Left ventricle myocardium inferior (tissue), 1 donor: ENCODE measurements around the gene ITIH1. TPM values are rescaled to one million over a fixed set of nuclear protein-coding genes. Genes with fewer than 3 reads are reported as not detected.
A peak's percentile ranks its signal among the peaks of the same experiment; 100 is the strongest.

ENCODE experiments used
- DNase-seq: peaks from one replicate; pipeline ENCODE4 v3.0.0-alpha.2; 2020
- H3K27ac ChIP-seq: fragments of 200-600 bp; replicated peaks from 2 replicates; pipeline ENCODE4 v1.8.0; 2021
- H3K27me3 ChIP-seq: fragments of 200-600 bp; 2 replicates; pipeline ENCODE4 v1.8.0; 2021; ENCODE audit warnings: low read depth
- H3K36me3 ChIP-seq: fragments of 200-600 bp; 2 replicates; pipeline ENCODE4 v1.8.0; 2021
- H3K4me1 ChIP-seq: fragments of 200-600 bp; 2 replicates; pipeline ENCODE4 v1.8.0; 2021
- H3K4me3 ChIP-seq: fragments of 200-600 bp; 2 replicates; pipeline ENCODE4 v1.8.0; 2021; ENCODE audit warnings: mild to moderate bottlenecking, moderate library complexity
- H3K9me3 ChIP-seq: fragments of 200-600 bp; replicated peaks from 2 replicates; pipeline ENCODE4 v1.8.0; 2021
- intact Hi-C: fragments of 100-400 bp; cut with micrococcal nuclease; formaldehyde crosslinking; loops from one replicate; pipeline ENCODE4 v1.11.0; 2022
- total RNA-seq: library from RNA; stranded (reverse); fragmentation: NEBNext Ultra II Directional; extraction: Animal tissue kit (Norgen Biotek cat#: 25700); gene quantifications from one replicate; pipeline ENCODE4 v1.2.1, GENCODE V29; 2021
- TF ChIP-seq, protein P1 (sequence below): fragments of 200-600 bp; IDR thresholded peaks from 2 replicates; pipeline ENCODE4 v1.8.0; 2021; ENCODE audit warnings: antibody characterized with exemption, mild to moderate bottlenecking, borderline replicate concordance
- donor health status: DM: no; HTN: yes; CAD: no; lungs with severe emphysema.

The ITIH1 gene
- total RNA-seq, 1 donor from 2014 or later: not detected

- TF ChIP-seq, protein P1, sequence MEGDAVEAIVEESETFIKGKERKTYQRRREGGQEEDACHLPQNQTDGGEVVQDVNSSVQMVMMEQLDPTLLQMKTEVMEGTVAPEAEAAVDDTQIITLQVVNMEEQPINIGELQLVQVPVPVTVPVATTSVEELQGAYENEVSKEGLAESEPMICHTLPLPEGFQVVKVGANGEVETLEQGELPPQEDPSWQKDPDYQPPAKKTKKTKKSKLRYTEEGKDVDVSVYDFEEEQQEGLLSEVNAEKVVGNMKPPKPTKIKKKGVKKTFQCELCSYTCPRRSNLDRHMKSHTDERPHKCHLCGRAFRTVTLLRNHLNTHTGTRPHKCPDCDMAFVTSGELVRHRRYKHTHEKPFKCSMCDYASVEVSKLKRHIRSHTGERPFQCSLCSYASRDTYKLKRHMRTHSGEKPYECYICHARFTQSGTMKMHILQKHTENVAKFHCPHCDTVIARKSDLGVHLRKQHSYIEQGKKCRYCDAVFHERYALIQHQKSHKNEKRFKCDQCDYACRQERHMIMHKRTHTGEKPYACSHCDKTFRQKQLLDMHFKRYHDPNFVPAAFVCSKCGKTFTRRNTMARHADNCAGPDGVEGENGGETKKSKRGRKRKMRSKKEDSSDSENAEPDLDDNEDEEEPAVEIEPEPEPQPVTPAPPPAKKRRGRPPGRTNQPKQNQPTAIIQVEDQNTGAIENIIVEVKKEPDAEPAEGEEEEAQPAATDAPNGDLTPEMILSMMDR: no peak
- no peak for DNase-seq
- H3K27ac ChIP-seq: no peak overlapping the region
- intact Hi-C loops: no loop called here
- H3K27me3 ChIP-seq: no peaks in the 10 kb centered on the region
- H3K36me3 ChIP-seq: peaks cover 90% of the 10 kb centered on the region
- H3K4me1 ChIP-seq: no peaks in the 10 kb centered on the region
- H3K4me3 ChIP-seq: no peak overlapping the region
- no peaks in the 10 kb centered on the region for H3K9me3 ChIP-seq
These were observed 23.0 kb upstream of the ITIH1 start for GRCh38 chr3:52754373-52754772.

DNA sequence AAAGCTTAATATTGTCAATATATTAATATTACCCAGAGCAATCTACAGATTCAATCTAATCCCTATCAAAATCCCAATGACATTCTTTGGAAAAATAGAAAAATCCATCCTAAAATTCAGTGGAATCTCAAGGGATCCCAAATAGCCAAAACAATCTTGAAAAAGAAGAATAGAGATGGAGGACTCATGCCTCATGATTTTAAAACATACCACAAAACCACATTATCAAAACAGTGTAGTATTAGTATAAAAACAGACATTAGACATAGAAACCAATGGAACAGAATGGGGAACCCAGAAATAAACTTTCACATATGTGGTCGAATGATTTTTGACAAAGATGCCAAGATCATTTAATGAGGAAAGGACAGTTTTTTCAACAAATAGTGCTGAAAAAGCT, 21.3 kb upstream of the ITIH1 start:
- TF ChIP-seq, protein P1: no peak
- Histone ChIP-seq H3K4me1 (no peaks in the 10 kb centered on the region), H3K27ac (no peak overlapping the region), H3K4me3 (no peak overlapping the region), H3K9me3 (no peaks in the 10 kb centered on the region), H3K36me3 (peaks cover 90% of the 10 kb centered on the region), H3K27me3 (no peaks in the 10 kb centered on the region)
- intact Hi-C loops: no loop called here
- DNase-seq: no peak

DNA sequence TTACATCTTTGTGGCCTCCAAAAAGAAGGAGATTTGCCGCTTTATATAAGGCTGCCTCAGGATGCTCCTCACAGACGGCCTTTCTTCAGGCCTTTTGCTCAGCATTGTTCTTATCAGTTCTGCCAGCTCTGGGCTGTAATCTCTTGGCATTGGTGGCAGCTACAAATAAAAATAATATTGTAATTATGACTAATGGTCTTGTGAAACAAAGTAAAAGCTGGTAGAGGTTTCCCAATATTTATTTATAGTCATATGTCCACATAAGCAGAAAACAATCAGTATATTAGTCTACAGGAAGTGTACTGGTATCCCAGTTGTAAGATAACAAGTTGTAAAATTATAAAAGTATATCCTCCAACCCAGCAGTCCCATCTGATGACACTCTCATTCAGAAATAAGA, 13.9 kb upstream of the ITIH1 start:
- no peaks in the 10 kb centered on the region for H3K9me3 ChIP-seq
- no peak for DNase-seq
- H3K27me3 ChIP-seq: no peaks in the 10 kb centered on the region
- TF ChIP-seq, protein P1: no peak
- peaks cover 96% of the 10 kb centered on the region for H3K36me3 ChIP-seq
- intact Hi-C loops: no loop called here
- no peak overlapping the region for H3K4me3 ChIP-seq
- peak overlapping the region; percentile 2 for H3K27ac ChIP-seq
- H3K4me1 ChIP-seq: peaks cover 11% of the 10 kb centered on the region

DNA sequence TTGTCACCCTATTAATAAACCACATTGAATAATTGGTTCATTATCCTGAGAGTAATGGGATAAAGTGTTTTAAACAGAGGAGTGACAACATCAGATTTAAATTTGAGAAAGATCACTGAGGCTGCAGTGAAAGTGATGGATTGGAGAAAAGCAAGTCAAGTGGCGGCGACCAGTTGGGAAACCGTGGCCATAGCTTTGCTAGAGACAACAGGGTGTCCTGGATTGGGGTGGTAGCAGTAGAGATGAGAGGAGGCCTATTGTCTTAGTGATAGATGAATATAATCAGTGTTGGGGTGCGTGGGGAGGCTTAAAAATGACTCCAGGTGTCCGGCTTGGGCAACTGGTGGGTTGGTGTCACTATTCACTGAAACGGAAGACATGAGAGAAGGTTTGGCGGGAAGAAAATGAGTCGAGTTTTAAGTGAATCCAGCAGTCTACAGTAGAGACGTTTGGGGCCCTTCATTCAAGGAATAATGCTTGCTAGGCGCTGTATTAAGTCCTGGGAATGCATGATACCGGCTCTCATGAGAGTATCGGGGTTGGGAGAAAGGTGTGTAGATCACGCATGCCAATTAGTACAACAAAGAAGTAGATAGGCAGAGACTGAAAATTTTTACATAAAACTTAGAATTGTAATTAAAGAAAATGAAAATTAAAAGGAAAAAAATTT, 7.5 kb upstream of the ITIH1 start:
- peaks cover 26% of the 10 kb centered on the region for H3K4me1 ChIP-seq
- H3K9me3 ChIP-seq: no peaks in the 10 kb centered on the region
- TF ChIP-seq, protein P1: no peak
- intact Hi-C loops: no loop called here
- peak overlapping the region; percentile 87 for H3K27ac ChIP-seq
- no peak for DNase-seq
- H3K36me3 ChIP-seq: peaks cover 33% of the 10 kb centered on the region
- H3K27me3 ChIP-seq: no peaks in the 10 kb centered on the region
- peak overlapping the region; percentile 95 for H3K4me3 ChIP-seq

DNA sequence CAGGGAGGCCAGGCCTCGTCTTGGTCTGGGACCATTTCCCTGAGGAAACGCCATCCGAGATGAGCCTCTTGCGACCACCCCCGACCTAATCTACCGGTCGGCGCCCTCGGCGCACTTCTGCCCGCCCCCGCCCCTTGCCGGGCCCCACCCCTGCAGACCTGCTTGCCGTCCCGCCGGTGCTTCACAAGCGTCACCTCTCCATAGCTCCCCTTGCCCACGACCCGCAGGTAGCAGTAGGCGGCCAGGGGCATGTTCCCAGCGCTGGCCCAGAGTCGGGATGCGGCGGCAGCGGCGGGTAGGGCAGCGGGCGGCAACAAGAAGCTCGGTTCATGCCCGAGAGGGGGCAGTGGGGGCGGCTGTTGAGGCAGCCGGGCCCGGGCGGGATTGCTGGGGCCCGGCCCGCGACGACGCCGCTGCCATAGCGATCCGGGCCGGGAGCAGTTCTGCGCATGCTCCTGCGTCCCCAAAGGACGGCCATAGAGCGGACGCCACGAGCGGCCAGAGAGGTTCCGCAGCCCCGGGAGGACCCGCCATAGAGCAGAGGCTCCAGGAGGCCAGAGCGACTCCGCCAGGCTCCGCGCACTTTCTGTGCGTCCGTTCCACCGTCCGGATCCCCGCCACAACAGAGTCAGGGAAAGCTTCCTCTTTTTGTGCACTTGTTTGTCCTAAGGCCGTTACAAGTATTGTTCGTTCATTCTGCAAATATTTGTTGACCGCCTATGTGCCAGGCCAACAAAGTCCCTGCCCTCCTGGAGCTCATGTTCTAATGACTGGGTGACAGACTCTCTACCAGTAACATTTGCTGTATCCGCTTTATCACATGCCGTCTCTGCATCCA, 6.7 kb upstream of the ITIH1 start, which contains the start of gene NEK4:
Gene NEK4, minus strand, starts transcription at position 445 of the 838 bp plus-strand sequence. Its CDS starts 194 bp downstream, at position 251.
- Histone ChIP-seq H3K27ac (peak within 1 kb of the TSS; percentile 87), H3K4me3 (peak within 1 kb of the TSS; percentile 95), H3K9me3 (no peaks in the 10 kb centered on the region), H3K4me1 (peaks cover 26% of the 10 kb centered on the region), H3K36me3 (peaks cover 25% of the 10 kb centered on the region), H3K27me3 (no peaks in the 10 kb centered on the region)
- intact Hi-C loops: no loop called here
- TF ChIP-seq, protein P1: no peak
- DNase-seq: peak; percentile 94
